IgD-negative memory B cell (primary cell): ENCODE results near the gene OPN1LW. TPM values are rescaled to one million over a fixed set of nuclear protein-coding genes. Genes with fewer than 3 reads are reported as not detected.
"Not testable (repeated sequence)": the region's sequence is repeated elsewhere in the genome, so short reads cannot be mapped to it uniquely, and the experiment has no call there.

ENCODE experiments used
- H3K27ac Mint-ChIP-seq, 3 donors: one replicate each; pipeline ENCODE4 v1.8.0; 2020 to 2022; ENCODE audit warnings: mild to moderate bottlenecking in 3 of 3, mixed read lengths in 3 of 3, moderate library complexity in 1 of 3
- H3K27me3 Mint-ChIP-seq: one replicate; pipeline ENCODE4 v1.8.0; 2021; ENCODE audit warnings: mixed read lengths
- H3K36me3 Mint-ChIP-seq: one replicate; pipeline ENCODE4 v1.8.0; 2020; ENCODE audit warnings: mild to moderate bottlenecking, mixed read lengths
- H3K4me1 Mint-ChIP-seq, 3 donors: one replicate each; pipeline ENCODE4 v1.8.0; 2020 to 2022; ENCODE audit warnings: mixed read lengths in 3 of 3, mild to moderate bottlenecking in 1 of 3
- H3K4me3 Mint-ChIP-seq, 4 donors: one replicate each; pipeline ENCODE4 v1.8.0; 2020 to 2022; ENCODE audit warnings: mild to moderate bottlenecking in 4 of 4, mixed read lengths in 4 of 4, moderate library complexity in 3 of 4
- H3K9me3 Mint-ChIP-seq, 3 donors: one replicate each; pipeline ENCODE4 v1.8.0; 2020 to 2021; ENCODE audit warnings: mixed read lengths in 3 of 3, mild to moderate bottlenecking in 1 of 3
- polyA plus RNA-seq: library from polyadenylated mRNA; unstranded; fragments of 300-500 nt; fragmentation: Illumina TruSeq; gene quantifications from one replicate; pipeline ENCODE4 v1.2.3, GENCODE V29; 2021

The OPN1LW gene
- not detected for polyA plus RNA-seq

- H3K27me3 Mint-ChIP-seq, H3K36me3 Mint-ChIP-seq, H3K4me3 Mint-ChIP-seq, H3K4me1 Mint-ChIP-seq, H3K9me3 Mint-ChIP-seq, H3K27ac Mint-ChIP-seq: not testable (repeated sequence)
Observed at GRCh38 chrX:154144010-154144409, at the start of gene OPN1LW. Gene OPN1LW, plus strand, starts transcription at chrX:154144243. Its CDS starts 41 bp downstream, at chrX:154144284.

GRCh38 chrX:154094833-154095232 is 49.2 kb upstream of the OPN1LW start:
- H3K4me3 Mint-ChIP-seq: peak overlapping the region; percentile 70 to 98 (median 90)
- peaks cover 35 to 49% (median 46%) of the 10 kb centered on the region in 3 donors for H3K4me1 Mint-ChIP-seq
- no peaks in the 10 kb centered on the region for H3K9me3 Mint-ChIP-seq
- H3K27me3 Mint-ChIP-seq: peaks cover 4% of the 10 kb centered on the region
- no peaks in the 10 kb centered on the region for H3K36me3 Mint-ChIP-seq
- H3K27ac Mint-ChIP-seq: peak overlapping the region; percentile 41 to 65 (median 59)

- Mint-ChIP-seq H3K4me3 (peak overlapping the region; percentile 86 to 98 (median 94)), H3K4me1 (peaks cover 32 to 42% (median 39%) of the 10 kb centered on the region in 3 donors), H3K27ac (peak overlapping the region; percentile 65 to 93 (median 76)), H3K36me3 (no peaks in the 10 kb centered on the region), H3K9me3 (no peaks in the 10 kb centered on the region), H3K27me3 (peaks cover 4% of the 10 kb centered on the region)
Observed at GRCh38 chrX:154096140-154097002, 47.7 kb upstream of the OPN1LW start.

GRCh38 chrX:154097003-154097588 is 46.9 kb upstream of the OPN1LW start:
- Mint-ChIP-seq H3K4me3 (peak overlapping the region; percentile 86 to 98 (median 94)), H3K36me3 (no peaks in the 10 kb centered on the region), H3K4me1 (peaks cover 31 to 41% (median 39%) of the 10 kb centered on the region in 3 donors), H3K27ac (peak overlapping the region; percentile 65 to 93 (median 76)), H3K27me3 (peaks cover 4% of the 10 kb centered on the region), H3K9me3 (no peaks in the 10 kb centered on the region)

GRCh38 chrX:154097589-154098541 is 46.2 kb upstream of the OPN1LW start, which contains the start of gene MECP2:
Gene MECP2, minus strand, starts transcription at chrX:154097717.
- Mint-ChIP-seq H3K27ac (peak within 1 kb of the TSS; percentile 79 to 93 (median 88)), H3K4me3 (peak within 1 kb of the TSS; percentile 86 to 98 (median 94)), H3K4me1 (peaks cover 25 to 33% (median 31%) of the 10 kb centered on the region in 3 donors), H3K36me3 (no peaks in the 10 kb centered on the region), H3K9me3 (no peaks in the 10 kb centered on the region), H3K27me3 (peaks cover 4% of the 10 kb centered on the region)

- peaks cover 21 to 28% (median 27%) of the 10 kb centered on the region in 3 donors for H3K4me1 Mint-ChIP-seq
- peak overlapping the region in 3 of 4 donors; percentile 82 to 88 (median 83) for H3K4me3 Mint-ChIP-seq
- peaks cover 4% of the 10 kb centered on the region for H3K27me3 Mint-ChIP-seq
- H3K36me3 Mint-ChIP-seq: no peaks in the 10 kb centered on the region
- peak overlapping the region; percentile 79 to 93 (median 88) for H3K27ac Mint-ChIP-seq
- no peaks in the 10 kb centered on the region for H3K9me3 Mint-ChIP-seq
Observed at GRCh38 chrX:154098551-154098950, 45.5 kb upstream of the OPN1LW start.

- H3K4me1 Mint-ChIP-seq: peaks cover 3 to 5% (median 4%) of the 10 kb centered on the region in 3 donors
- H3K4me3 Mint-ChIP-seq: no peak overlapping the region
- H3K27me3 Mint-ChIP-seq: no peaks in the 10 kb centered on the region
Observed at GRCh38 chrX:154113729-154114128, 30.3 kb upstream of the OPN1LW start.

GRCh38 chrX:154114652-154115051 is 29.4 kb upstream of the OPN1LW start:
- H3K27ac Mint-ChIP-seq: no peak overlapping the region
- no peak overlapping the region for H3K4me3 Mint-ChIP-seq
- peaks cover 3 to 5% (median 4%) of the 10 kb centered on the region in 3 donors for H3K4me1 Mint-ChIP-seq
- no peaks in the 10 kb centered on the region for H3K36me3 Mint-ChIP-seq
- H3K9me3 Mint-ChIP-seq: no peaks in the 10 kb centered on the region
- H3K27me3 Mint-ChIP-seq: no peaks in the 10 kb centered on the region

More at GRCh38 chrX:154113729-154114128, 30.3 kb upstream of the OPN1LW start:
- Mint-ChIP-seq H3K27ac (no peak overlapping the region), H3K36me3 (no peaks in the 10 kb centered on the region), H3K9me3 (no peaks in the 10 kb centered on the region)

GRCh38 chrX:154115071-154115470 is 29.0 kb upstream of the OPN1LW start:
- Mint-ChIP-seq H3K4me1 (peaks cover 3 to 5% (median 4%) of the 10 kb centered on the region in 3 donors), H3K27ac (no peak overlapping the region), H3K9me3 (no peaks in the 10 kb centered on the region), H3K36me3 (no peaks in the 10 kb centered on the region), H3K27me3 (no peaks in the 10 kb centered on the region), H3K4me3 (no peak overlapping the region)

- Mint-ChIP-seq H3K27me3 (no peaks in the 10 kb centered on the region), H3K27ac (no peak overlapping the region), H3K4me1 (peaks cover 3 to 5% (median 4%) of the 10 kb centered on the region in 3 donors), H3K4me3 (no peak overlapping the region), H3K36me3 (peaks cover 2% of the 10 kb centered on the region), H3K9me3 (no peaks in the 10 kb centered on the region)
Observed at GRCh38 chrX:154115750-154116149, 28.3 kb upstream of the OPN1LW start.

GRCh38 chrX:154116426-154117211 is 27.4 kb upstream of the OPN1LW start:
- Mint-ChIP-seq H3K27ac (peak overlapping the region in 1 of 3 donors; percentile 49), H3K36me3 (peaks cover 2% of the 10 kb centered on the region), H3K4me1 (peaks cover 3 to 5% (median 4%) of the 10 kb centered on the region in 3 donors), H3K4me3 (no peak overlapping the region), H3K27me3 (no peaks in the 10 kb centered on the region), H3K9me3 (no peaks in the 10 kb centered on the region)

GRCh38 chrX:154117566-154117965 is 26.5 kb upstream of the OPN1LW start:
- Mint-ChIP-seq H3K36me3 (peaks cover 2% of the 10 kb centered on the region), H3K27ac (peak overlapping the region in 1 of 3 donors; percentile 68), H3K4me1 (peaks cover 3 to 5% (median 4%) of the 10 kb centered on the region in 3 donors), H3K4me3 (no peak overlapping the region), H3K9me3 (no peaks in the 10 kb centered on the region), H3K27me3 (peaks cover 4% of the 10 kb centered on the region)

GRCh38 chrX:154120567-154120966 is 23.5 kb upstream of the OPN1LW start:
- Mint-ChIP-seq H3K4me3 (no peak overlapping the region), H3K9me3 (no peaks in the 10 kb centered on the region), H3K4me1 (peaks cover 6 to 13% (median 9%) of the 10 kb centered on the region in 3 donors), H3K36me3 (peaks cover 2% of the 10 kb centered on the region), H3K27ac (no peak overlapping the region), H3K27me3 (peaks cover 4% of the 10 kb centered on the region)

- H3K27ac Mint-ChIP-seq: no peak overlapping the region
- peaks cover 4% of the 10 kb centered on the region for H3K27me3 Mint-ChIP-seq
- H3K4me3 Mint-ChIP-seq: peak overlapping the region in 1 of 4 donors; percentile 1
- H3K4me1 Mint-ChIP-seq: peaks cover 6 to 13% (median 9%) of the 10 kb centered on the region in 3 donors
- H3K9me3 Mint-ChIP-seq: no peaks in the 10 kb centered on the region
- H3K36me3 Mint-ChIP-seq: peaks cover 2% of the 10 kb centered on the region
Observed at GRCh38 chrX:154121207-154121606, 22.8 kb upstream of the OPN1LW start.
